Chondrocyte (in vitro differentiated cells): ENCODE results near the gene PTAFR. TPM values are rescaled to one million over a fixed set of nuclear protein-coding genes. Genes with fewer than 3 reads are reported as not detected.

Experiments used
- DNase-seq: peaks from one replicate; pipeline ENCODE4 v3.0.0; 2021; ENCODE audit warnings: mixed read lengths, low spot score
- H3K27ac Mint-ChIP-seq: one replicate; pipeline ENCODE4 v1.8.0; 2021; ENCODE audit warnings: mild to moderate bottlenecking, moderate library complexity, mixed read lengths; ENCODE audit not compliant: unreplicated experiment
- H3K27me3 Mint-ChIP-seq: 2 replicates; pipeline ENCODE4 v1.8.0; 2021; ENCODE audit warnings: low read depth, mixed read lengths
- H3K36me3 Mint-ChIP-seq: 2 replicates; pipeline ENCODE4 v1.8.0; 2021; ENCODE audit warnings: low read depth, mixed read lengths
- H3K4me1 Mint-ChIP-seq: 2 replicates; pipeline ENCODE4 v1.8.0; 2021; ENCODE audit warnings: low read depth, mild to moderate bottlenecking, mixed read lengths
- H3K4me3 Mint-ChIP-seq: one replicate; pipeline ENCODE4 v1.8.0; 2021; ENCODE audit warnings: mild to moderate bottlenecking, moderate library complexity, mixed read lengths; ENCODE audit not compliant: unreplicated experiment
- H3K9me3 Mint-ChIP-seq: 2 replicates; pipeline ENCODE4 v1.8.0; 2021; ENCODE audit warnings: low read depth, mixed read lengths
- CTCF ChIP-seq: fragments of 200-600 bp; sonication (generic); IDR thresholded peaks from 2 replicates; pipeline ENCODE4 v1.5.0; 2021; ENCODE audit warnings: antibody characterized with exemption, mild to moderate bottlenecking, moderate library complexity
- total RNA-seq: library from RNA; stranded (reverse); gene quantifications from 3 replicates; pipeline ENCODE4 v1.2.1, GENCODE V29; 2021

The PTAFR gene
- total RNA-seq, 1 donor from 2014 or later = 0.07 TPM

GRCh38 chr1:28185071-28185470 lies 8.6 kb upstream of the PTAFR start:
- Mint-ChIP-seq H3K4me1 (no peaks in the 10 kb centered on the region), H3K27ac (no peak overlapping the region), H3K9me3 (no peaks in the 10 kb centered on the region), H3K4me3 (no peak overlapping the region), H3K27me3 (peaks cover 2% of the 10 kb centered on the region), H3K36me3 (no peaks in the 10 kb centered on the region)
- no peak for DNase-seq
- no peak for TF ChIP-seq CTCF

- H3K27ac Mint-ChIP-seq = no peak overlapping the region
- H3K9me3 Mint-ChIP-seq = no peaks in the 10 kb centered on the region
- no peak overlapping the region for H3K4me3 Mint-ChIP-seq
Measured at GRCh38 chr1:28180306-28181305, 4.1 kb upstream of the PTAFR start.

GRCh38 chr1:28178690-28179485 lies 2.4 kb upstream of the PTAFR start:
- DNase-seq = no peak
- H3K4me1 Mint-ChIP-seq = no peaks in the 10 kb centered on the region
- H3K9me3 Mint-ChIP-seq = no peaks in the 10 kb centered on the region
- H3K4me3 Mint-ChIP-seq = no peak overlapping the region
- H3K36me3 Mint-ChIP-seq = no peaks in the 10 kb centered on the region
- H3K27me3 Mint-ChIP-seq = peaks cover 7% of the 10 kb centered on the region
- TF ChIP-seq CTCF = no peak
- H3K27ac Mint-ChIP-seq = no peak overlapping the region

More at GRCh38 chr1:28180306-28181305, 4.1 kb upstream of the PTAFR start:
- Mint-ChIP-seq H3K4me1 (no peaks in the 10 kb centered on the region), H3K36me3 (no peaks in the 10 kb centered on the region), H3K27me3 (peaks cover 7% of the 10 kb centered on the region)
- TF ChIP-seq CTCF = no peak
- no peak for DNase-seq

- Mint-ChIP-seq H3K4me1 (no peaks in the 10 kb centered on the region), H3K27ac (no peak overlapping the region), H3K9me3 (no peaks in the 10 kb centered on the region), H3K27me3 (peaks cover 7% of the 10 kb centered on the region), H3K36me3 (no peaks in the 10 kb centered on the region), H3K4me3 (no peak overlapping the region)
- no peak for DNase-seq
- no peak for TF ChIP-seq CTCF
Measured at GRCh38 chr1:28175955-28176485, 470 bp downstream of the PTAFR start.

GRCh38 chr1:28173980-28174297 lies 2.6 kb downstream of the PTAFR start:
- Mint-ChIP-seq H3K4me3 (no peak overlapping the region), H3K27ac (no peak overlapping the region), H3K9me3 (no peaks in the 10 kb centered on the region), H3K27me3 (peaks cover 6% of the 10 kb centered on the region), H3K4me1 (no peaks in the 10 kb centered on the region), H3K36me3 (no peaks in the 10 kb centered on the region)
- DNase-seq = no peak
- no peak for TF ChIP-seq CTCF
